ENCODE data around the gene DIDO1.

The DIDO1 gene

DNA sequence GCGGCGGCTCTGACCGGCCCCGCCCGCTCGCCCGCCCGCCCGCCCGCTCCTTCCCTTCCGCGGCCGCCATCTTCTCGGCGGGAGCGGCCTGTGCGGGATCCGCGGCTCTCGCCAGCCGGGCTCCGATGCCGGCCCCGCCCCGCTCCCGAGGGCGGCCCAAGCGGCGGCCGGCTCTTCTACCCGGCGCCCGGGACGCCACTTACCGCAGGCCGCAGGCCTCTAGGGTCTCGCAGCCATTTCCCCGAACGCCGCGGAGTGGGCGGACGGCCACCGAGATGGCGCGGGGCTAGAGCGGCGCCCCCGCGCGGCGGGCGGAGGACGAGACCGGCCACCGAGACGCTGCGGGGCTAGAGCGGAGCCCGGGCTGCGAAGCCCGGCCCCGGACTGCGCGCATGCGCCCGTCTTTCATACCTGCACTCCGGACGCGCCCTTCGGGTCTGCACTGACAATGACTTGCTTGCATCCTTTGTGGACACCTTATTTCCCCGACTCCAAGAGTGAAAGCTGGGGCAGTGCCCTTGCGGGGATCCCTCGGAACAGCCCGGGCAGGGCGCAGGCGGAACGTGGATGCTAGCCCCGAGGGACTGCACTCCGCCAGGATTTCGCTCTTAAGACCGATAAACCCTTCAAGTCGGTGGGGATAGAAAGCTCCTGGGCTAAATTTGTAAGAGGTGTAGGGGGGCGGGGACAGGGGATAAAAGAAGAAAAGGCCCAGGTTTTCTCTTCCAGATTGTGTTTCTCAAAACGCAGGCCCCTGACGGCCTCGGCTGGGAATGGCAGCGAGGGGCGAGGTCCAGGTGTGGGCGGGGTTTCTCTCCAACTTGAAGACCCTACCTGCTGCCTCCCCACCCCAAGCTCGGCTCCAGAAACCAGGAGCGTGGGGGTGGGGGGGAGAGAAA is at the start of gene DIDO1:
Gene DIDO1, minus strand, starts transcription at position 277 of the 899 bp plus-strand sequence.
- TF ChIP-seq, protein P1, sequence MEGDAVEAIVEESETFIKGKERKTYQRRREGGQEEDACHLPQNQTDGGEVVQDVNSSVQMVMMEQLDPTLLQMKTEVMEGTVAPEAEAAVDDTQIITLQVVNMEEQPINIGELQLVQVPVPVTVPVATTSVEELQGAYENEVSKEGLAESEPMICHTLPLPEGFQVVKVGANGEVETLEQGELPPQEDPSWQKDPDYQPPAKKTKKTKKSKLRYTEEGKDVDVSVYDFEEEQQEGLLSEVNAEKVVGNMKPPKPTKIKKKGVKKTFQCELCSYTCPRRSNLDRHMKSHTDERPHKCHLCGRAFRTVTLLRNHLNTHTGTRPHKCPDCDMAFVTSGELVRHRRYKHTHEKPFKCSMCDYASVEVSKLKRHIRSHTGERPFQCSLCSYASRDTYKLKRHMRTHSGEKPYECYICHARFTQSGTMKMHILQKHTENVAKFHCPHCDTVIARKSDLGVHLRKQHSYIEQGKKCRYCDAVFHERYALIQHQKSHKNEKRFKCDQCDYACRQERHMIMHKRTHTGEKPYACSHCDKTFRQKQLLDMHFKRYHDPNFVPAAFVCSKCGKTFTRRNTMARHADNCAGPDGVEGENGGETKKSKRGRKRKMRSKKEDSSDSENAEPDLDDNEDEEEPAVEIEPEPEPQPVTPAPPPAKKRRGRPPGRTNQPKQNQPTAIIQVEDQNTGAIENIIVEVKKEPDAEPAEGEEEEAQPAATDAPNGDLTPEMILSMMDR (IDR thresholded peaks at IDR 0.05; ENCODE audit: extremely low read depth, insufficient read depth, missing control alignments): peak; percentile 47
- in situ Hi-C loops (cut with MboI; ENCODE audit: low pct_unique_long_range_greater_than_20kb, low sequenced_read_pairs, unreplicated experiment): no loop called here
- DNase-seq (ENCODE audit: low spot score): peak; percentile 98

DNA sequence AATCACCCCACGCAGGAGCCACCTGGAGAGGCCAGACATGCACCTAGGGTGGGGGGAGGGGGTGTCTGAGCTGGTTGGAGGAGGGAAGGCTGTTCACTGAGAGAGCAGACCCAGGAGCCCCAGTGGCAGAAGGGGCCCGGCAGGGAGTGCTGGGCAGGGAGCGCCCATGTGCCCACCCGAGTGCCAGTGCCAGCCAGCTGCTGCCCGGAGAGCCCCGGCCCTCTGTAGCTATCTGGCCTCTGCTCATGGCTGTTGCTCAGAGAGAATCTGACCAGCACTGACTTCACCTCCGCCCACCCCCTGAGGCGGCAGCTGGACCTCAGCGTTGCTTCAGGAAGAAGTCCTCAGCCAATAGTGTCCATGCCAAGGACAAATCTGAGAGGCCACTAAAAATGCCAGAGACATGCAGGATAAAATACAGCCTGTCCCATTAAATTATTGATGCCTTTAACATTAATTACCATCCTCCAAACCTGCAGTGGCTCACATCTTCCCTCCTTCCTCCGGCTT is 49.0 kb upstream of the DIDO1 start:
- in situ Hi-C loops (cut with MboI; ENCODE audit: low pct_unique_long_range_greater_than_20kb, low sequenced_read_pairs, unreplicated experiment): no loop called here
- DNase-seq (ENCODE audit: low spot score): no peak
- TF ChIP-seq, protein P1 (IDR thresholded peaks at IDR 0.05; ENCODE audit: extremely low read depth, insufficient read depth, missing control alignments): no peak

DNA sequence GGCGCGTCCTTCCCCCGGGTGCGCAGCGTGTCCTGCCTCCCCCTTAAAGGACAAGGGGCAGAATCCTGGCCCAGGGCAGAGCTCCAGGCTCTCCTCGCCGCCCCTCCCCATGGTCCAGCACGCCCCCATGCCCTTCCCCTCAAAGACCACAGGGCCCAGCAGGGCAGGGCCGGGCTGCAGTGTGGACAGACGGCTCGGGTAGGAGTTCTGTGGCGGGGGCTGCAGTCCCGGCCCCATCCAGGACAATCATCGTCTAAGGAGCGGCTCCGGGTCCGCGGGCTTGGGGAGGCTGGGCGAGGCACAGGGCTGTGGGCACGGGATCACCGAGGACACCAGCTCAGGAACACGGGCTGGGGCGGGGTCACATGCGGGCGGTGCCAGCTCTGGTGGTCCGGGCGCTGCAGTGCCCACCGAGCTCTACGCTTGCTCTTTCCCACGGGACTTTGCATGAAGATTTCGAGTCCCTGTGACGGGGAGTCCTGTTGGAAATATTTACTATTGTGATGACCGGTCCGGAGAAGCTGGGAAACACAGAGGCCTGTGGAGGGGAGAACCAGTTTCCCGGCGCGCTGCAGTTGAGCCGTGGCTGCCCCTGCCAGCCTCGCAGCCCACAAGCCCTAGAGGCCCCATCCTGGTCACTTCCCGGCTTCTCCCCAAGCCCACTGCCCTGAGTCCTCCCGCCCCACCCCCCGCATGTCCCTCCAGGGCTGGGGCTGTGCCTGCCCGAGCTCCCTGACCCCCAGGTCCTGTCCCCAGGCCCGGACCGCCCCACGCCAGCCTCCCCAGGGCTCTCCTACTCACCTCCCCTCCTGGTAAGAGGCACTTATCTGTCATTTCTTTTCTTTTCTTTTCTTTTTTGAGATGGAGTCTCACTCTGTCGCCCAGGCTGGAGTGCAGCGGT is 46.8 kb upstream of the DIDO1 start:
- in situ Hi-C loops (cut with MboI; ENCODE audit: low pct_unique_long_range_greater_than_20kb, low sequenced_read_pairs, unreplicated experiment): no loop called here
- DNase-seq (ENCODE audit: low spot score): no peak
- TF ChIP-seq, protein P1 (IDR thresholded peaks at IDR 0.05; ENCODE audit: extremely low read depth, insufficient read depth, missing control alignments): no peak

DNA sequence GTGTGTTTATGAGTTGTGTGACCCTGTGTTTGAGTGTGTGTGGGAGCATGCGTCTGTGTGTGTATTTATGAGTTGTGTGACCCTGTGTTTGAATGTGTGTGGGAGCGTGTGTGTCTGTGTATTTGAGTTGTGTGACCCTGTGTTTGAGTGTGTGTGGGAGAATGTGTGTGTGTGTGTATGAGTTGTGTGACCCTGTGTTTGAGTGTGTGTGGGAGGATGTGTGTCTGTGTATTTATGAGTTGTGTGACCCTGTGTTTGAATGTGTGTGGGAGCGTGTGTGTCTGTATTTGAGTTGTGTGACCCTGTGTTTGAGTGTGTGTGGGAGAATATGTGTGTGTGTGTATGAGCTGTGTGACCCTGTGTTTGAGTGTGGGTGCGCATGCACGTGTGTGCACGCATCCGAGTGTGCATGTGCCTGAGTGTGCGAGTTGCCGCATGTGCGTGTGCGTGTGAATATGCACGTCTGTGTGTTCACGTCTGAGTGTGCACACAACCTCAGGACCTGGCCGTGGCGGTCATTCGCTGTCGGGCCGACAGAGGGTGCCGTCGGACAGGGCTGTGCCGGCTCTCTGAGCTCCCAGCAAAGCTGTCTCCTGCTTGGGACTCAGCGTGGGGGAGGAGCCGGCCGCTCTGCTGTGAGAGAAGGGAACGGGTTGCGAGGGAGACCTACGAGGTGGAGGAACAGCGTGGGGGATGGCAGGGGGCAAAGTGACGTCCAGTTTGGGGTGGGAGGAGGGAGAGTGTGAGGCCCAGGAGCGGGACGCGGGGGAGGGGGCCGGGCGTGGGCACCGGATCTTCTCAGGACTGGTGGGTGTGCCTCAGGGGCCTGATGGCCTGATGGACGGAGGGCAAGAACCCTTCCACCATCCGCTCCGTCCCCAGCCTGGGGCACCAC is 45.9 kb upstream of the DIDO1 start:
- in situ Hi-C loops (cut with MboI; ENCODE audit: low pct_unique_long_range_greater_than_20kb, low sequenced_read_pairs, unreplicated experiment): no loop called here
- TF ChIP-seq, protein P1 (IDR thresholded peaks at IDR 0.05; ENCODE audit: extremely low read depth, insufficient read depth, missing control alignments): peak; percentile 98
- DNase-seq (ENCODE audit: low spot score): peak; percentile 96

DNA sequence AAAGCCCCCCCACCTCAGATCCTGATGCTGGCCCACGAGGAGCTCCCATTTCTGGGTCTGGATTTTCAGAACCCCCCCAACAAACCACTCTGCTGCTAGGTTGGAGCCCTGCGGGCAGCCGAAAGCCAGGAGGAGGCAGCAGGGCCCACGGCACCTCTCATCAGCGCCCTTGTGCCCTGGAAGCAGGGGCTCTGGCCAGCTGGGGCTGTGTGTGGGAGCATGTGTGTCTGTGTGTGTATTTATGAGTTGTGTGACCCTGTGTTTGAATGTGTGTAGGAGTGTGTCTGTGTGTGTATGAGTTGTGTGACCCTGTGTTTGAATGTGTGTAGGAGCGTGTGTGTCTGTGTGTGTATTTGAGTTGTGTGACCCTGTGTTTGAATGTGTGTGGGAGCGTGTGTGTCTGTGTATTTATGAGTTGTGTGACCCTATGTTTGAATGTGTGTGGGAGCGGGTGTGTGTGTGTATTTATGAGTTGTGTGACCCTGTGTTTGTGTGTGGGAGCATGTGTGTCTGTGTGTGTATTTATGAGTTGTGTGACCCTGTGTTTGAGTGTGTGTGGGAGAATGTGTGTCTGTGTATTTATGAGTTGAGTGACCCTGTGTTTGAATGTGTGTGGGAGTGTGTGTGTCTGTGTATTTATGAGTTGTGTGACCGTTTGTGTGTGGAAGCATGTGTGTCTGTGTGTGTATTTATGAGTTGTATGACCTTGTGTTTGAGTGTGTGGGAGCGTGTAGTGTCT is 45.1 kb upstream of the DIDO1 start:
- in situ Hi-C loops (cut with MboI; ENCODE audit: low pct_unique_long_range_greater_than_20kb, low sequenced_read_pairs, unreplicated experiment): no loop called here

More for the DNA sequence above, 45.1 kb upstream of the DIDO1 start:
- TF ChIP-seq, protein P1 (IDR thresholded peaks at IDR 0.05; ENCODE audit: extremely low read depth, insufficient read depth, missing control alignments): no peak
- no peak for DNase-seq (ENCODE audit: low spot score)

Data from GM13977 (cell line).